AML-193 (cell line): ENCODE results near the gene RIMBP2.

ENCODE experiments used
- DNase-seq, 2 experiments: peaks; one replicate each; lab custom pipeline; 2025; lab: John Stamatoyannopoulos, UW

The RIMBP2 gene

GRCh38 chr12:130504110-130504839 is 211.8 kb downstream of the RIMBP2 start:
- DNase-seq = no peak

GRCh38 chr12:130501821-130502220 is 214.3 kb downstream of the RIMBP2 start:
- no peak for DNase-seq

- DNase-seq = no peak
Observed at GRCh38 chr12:130500835-130501330, 215.2 kb downstream of the RIMBP2 start.

GRCh38 chr12:130499474-130499873 is 216.6 kb downstream of the RIMBP2 start:
- no peak for DNase-seq

GRCh38 chr12:130498589-130499385 is 217.3 kb downstream of the RIMBP2 start:
- no peak for DNase-seq

GRCh38 chr12:130497991-130498390 is 218.1 kb downstream of the RIMBP2 start:
- DNase-seq = no peak

GRCh38 chr12:130497321-130497720 is 218.8 kb downstream of the RIMBP2 start:
- DNase-seq = no peak

GRCh38 chr12:130496516-130497120 is 219.5 kb downstream of the RIMBP2 start:
- DNase-seq = no peak

- DNase-seq = no peak
Observed at GRCh38 chr12:130495156-130495555, 220.9 kb downstream of the RIMBP2 start.

- no peak for DNase-seq
Observed at GRCh38 chr12:130494736-130495135, 221.4 kb downstream of the RIMBP2 start.

- no peak for DNase-seq
Observed at GRCh38 chr12:130493951-130494350, 222.1 kb downstream of the RIMBP2 start.

GRCh38 chr12:130491421-130492357 is 224.4 kb downstream of the RIMBP2 start:
- DNase-seq = no peak

GRCh38 chr12:130490674-130491073 is 225.4 kb downstream of the RIMBP2 start:
- no peak for DNase-seq

GRCh38 chr12:130489293-130489692 is 226.8 kb downstream of the RIMBP2 start:
- DNase-seq = no peak

- DNase-seq = no peak
Observed at GRCh38 chr12:130488358-130488710, 227.8 kb downstream of the RIMBP2 start.

GRCh38 chr12:130487636-130488357 is 228.3 kb downstream of the RIMBP2 start:
- DNase-seq = no peak

GRCh38 chr12:130486891-130487416 is 229.1 kb downstream of the RIMBP2 start:
- no peak for DNase-seq

- DNase-seq = no peak
Observed at GRCh38 chr12:130486146-130486435, 230.0 kb downstream of the RIMBP2 start.

- no peak for DNase-seq
Observed at GRCh38 chr12:130485291-130486145, 230.6 kb downstream of the RIMBP2 start.

GRCh38 chr12:130484221-130484620 is 231.9 kb downstream of the RIMBP2 start:
- DNase-seq = no peak
